BE2C (cell line): ENCODE measurements around the gene KAT5.

Experiments
- DNase-seq: peaks from one replicate; pipeline ENCODE4 v3.0.0-alpha.2; 2020
- H3K27me3 ChIP-seq: fragments of 250-450 bp; sonication (Bioruptor Pico); 2 replicates; pipeline ENCODE4 v1.5.1; 2020; ENCODE audit warnings: mild to moderate bottlenecking
- H3K36me3 ChIP-seq: fragments of 250-450 bp; sonication (Bioruptor Pico); 2 replicates; pipeline ENCODE4 v1.5.1; 2020; ENCODE audit warnings: mild to moderate bottlenecking
- H3K4me1 ChIP-seq: fragments of 250-450 bp; sonication (Bioruptor Pico); 2 replicates; pipeline ENCODE4 v1.5.1; 2020
- H3K4me3 ChIP-seq: 2 replicates; pipeline ENCODE4 v1.5.1; 2011; ENCODE audit warnings: low read depth, low read length
- H3K9me3 ChIP-seq: fragments of 250-450 bp; sonication (Bioruptor Pico); 2 replicates; pipeline ENCODE4 v1.5.1; 2020
- TF ChIP-seq, protein P1 (sequence below): IDR thresholded peaks from 2 replicates; pipeline ENCODE4 v1.5.1; 2012; ENCODE audit warnings: mild to moderate bottlenecking, low read depth, low read length

KAT5 gene

DNA sequence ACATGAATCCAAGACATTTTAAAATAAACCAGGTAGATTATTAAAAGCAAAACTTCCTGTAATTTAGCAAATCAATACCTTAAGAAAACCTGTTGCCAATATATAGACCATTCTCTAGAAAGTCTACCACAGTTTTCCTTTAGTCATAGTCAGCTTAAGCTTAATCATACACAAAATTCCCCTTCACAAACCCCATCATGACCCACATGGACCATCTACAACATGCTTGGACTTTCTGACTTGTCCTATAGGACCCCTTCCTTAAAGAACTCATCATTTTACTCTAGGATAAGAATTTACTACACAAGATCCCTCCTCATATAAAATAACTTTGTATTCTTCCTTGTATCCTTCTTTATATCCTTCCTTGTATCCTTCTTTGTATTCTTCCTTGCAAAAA lies 24.8 kb downstream of the KAT5 start:
- Histone ChIP-seq H3K4me3 (no peak overlapping the region), H3K27me3 (peaks cover 39% of the 10 kb centered on the region), H3K9me3 (peaks cover 8% of the 10 kb centered on the region), H3K36me3 (no peaks in the 10 kb centered on the region), H3K4me1 (no peaks in the 10 kb centered on the region)
- TF ChIP-seq, protein P1, sequence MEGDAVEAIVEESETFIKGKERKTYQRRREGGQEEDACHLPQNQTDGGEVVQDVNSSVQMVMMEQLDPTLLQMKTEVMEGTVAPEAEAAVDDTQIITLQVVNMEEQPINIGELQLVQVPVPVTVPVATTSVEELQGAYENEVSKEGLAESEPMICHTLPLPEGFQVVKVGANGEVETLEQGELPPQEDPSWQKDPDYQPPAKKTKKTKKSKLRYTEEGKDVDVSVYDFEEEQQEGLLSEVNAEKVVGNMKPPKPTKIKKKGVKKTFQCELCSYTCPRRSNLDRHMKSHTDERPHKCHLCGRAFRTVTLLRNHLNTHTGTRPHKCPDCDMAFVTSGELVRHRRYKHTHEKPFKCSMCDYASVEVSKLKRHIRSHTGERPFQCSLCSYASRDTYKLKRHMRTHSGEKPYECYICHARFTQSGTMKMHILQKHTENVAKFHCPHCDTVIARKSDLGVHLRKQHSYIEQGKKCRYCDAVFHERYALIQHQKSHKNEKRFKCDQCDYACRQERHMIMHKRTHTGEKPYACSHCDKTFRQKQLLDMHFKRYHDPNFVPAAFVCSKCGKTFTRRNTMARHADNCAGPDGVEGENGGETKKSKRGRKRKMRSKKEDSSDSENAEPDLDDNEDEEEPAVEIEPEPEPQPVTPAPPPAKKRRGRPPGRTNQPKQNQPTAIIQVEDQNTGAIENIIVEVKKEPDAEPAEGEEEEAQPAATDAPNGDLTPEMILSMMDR = no peak
- no peak for DNase-seq

DNA sequence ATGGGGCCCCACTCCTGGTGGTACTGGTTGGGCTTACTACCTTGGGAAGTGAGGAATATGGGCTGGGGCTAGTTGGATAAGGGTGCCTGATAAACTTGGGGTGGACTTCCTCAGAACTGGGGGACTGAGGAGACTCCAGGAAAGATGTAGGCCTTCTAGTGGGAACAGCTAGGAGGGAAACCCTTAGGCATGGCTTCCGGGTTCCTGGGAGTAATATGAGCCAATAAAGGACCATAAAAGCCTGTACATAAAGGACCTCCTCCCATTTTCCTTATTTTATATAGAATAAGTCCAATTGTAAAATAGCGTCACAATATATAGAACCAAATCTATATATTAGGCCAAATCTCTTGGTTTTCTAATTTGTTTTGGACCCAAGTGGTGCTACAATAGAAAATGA lies 27.0 kb downstream of the KAT5 start:
- H3K9me3 ChIP-seq = peaks cover 8% of the 10 kb centered on the region
- TF ChIP-seq, protein P1 = no peak
- no peak for DNase-seq

DNA sequence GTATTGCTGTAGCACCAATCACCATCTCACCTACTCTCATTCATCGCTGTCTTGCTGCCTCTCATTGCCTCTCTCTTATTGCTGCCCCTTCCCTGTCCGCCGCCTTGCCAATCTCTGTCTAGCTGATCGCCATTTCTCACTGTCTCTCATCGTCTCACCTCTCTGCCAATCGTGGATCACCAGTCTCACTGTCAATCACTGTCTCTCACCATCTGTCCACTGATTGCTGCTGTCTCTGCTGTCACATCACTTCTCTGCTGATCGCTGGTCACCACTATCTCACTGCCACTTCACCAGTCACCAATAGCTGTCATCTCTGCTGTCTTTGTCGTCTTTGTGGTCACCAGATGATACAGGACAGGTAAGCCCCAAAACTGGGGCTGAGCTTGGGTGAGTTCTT lies 29.1 kb downstream of the KAT5 start:
- H3K4me1 ChIP-seq = no peaks in the 10 kb centered on the region
- peaks cover 3% of the 10 kb centered on the region; the same call in 1 of the 2 replicates for H3K9me3 ChIP-seq
- no peak for DNase-seq
- no peaks in the 10 kb centered on the region for H3K36me3 ChIP-seq
- no peak overlapping the region for H3K4me3 ChIP-seq
- H3K27me3 ChIP-seq = peaks cover 64% of the 10 kb centered on the region
- TF ChIP-seq, protein P1 = no peak

More for the DNA sequence above, 27.0 kb downstream of the KAT5 start:
- no peak overlapping the region for H3K4me3 ChIP-seq
- no peaks in the 10 kb centered on the region for H3K4me1 ChIP-seq
- H3K27me3 ChIP-seq = peaks cover 46% of the 10 kb centered on the region
- no peaks in the 10 kb centered on the region for H3K36me3 ChIP-seq

DNA sequence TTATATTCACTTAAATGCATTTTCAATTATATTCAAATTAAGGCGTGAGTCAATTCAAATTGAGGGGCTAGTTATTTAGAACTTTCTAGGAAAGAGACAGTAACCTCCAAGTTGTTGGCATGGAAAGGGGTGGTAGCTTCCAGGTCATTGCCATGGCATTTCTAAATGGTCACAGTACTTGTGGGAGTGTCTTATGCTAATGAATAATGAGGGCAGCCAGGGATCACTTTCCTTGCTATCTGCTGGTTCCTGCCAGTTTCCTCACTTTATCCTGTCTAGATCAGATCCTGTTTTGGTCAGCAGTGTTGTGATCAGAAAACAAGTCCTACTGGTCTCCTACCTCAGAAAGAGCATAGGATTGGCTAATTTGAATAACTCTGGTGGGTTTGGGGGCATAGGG lies 30.3 kb downstream of the KAT5 start:
- TF ChIP-seq, protein P1 = no peak
- Histone ChIP-seq H3K27me3 (peaks cover 70% of the 10 kb centered on the region), H3K4me1 (no peaks in the 10 kb centered on the region), H3K36me3 (no peaks in the 10 kb centered on the region), H3K9me3 (peaks cover 3% of the 10 kb centered on the region; the same call in 1 of the 2 replicates), H3K4me3 (no peak overlapping the region)
- no peak for DNase-seq

DNA sequence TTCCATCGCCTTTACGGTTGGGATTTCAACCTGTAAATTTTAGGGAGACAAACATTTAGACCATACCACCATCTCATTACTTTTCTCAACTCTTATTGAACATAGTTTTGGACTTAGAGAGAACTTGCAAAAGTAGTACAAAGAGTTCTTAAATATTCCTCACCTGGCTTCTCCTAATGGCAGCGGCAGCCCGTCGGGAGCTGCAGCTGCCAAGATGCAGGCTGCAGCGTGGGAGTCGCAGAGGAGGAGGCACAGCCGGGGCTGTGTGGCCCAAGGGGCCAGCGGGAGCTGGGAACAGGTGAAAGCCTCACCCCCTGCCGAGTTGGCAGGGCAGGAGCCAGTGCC lies 31.6 kb downstream of the KAT5 start:
- Histone ChIP-seq H3K9me3 (no peaks in the 10 kb centered on the region), H3K27me3 (peaks cover 79% of the 10 kb centered on the region), H3K36me3 (no peaks in the 10 kb centered on the region), H3K4me3 (no peak overlapping the region), H3K4me1 (no peaks in the 10 kb centered on the region)
- TF ChIP-seq, protein P1 = no peak
- no peak for DNase-seq

DNA sequence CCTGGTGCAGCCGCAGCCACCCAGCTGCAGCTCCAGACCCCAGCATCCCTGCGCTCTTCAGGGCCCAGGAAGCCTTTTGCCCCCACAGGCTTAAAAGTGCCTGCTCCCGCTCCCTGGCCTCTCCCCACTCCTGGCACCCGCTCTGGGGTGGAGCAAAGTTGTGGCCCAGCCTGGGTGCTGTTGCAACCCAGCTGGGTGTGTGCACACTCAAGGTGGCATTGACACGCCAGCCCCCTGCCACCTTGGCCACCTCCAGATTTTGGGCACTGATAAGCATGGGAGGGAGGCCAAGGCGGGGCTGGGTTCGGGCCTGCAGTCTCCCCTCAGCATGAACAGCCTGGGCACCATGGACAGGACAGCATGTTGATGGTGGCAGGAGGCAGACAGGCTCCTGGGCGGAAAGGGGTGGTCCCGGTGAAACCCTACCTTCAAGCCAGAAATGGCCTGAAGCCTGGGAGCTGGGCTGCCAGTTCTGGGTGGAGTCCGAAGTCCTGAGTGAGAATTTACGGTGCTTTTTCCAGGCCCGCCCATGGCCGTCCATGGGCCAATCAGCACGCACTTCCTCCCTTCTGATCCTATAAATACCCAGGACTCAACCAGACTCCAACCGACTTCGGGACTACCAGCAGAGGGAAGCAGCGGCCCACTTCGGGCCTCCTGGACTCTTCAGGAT lies 32.1 kb downstream of the KAT5 start:
- peak; percentile 67 for DNase-seq
- H3K36me3 ChIP-seq = no peaks in the 10 kb centered on the region
- H3K4me3 ChIP-seq = no peak overlapping the region
- H3K27me3 ChIP-seq = peaks cover 81% of the 10 kb centered on the region
- H3K9me3 ChIP-seq = no peaks in the 10 kb centered on the region
- no peaks in the 10 kb centered on the region for H3K4me1 ChIP-seq
- TF ChIP-seq, protein P1 = peak; percentile 71
